Left lung (tissue), 10 donors: ENCODE data around the gene CAB39. TPM values are rescaled to one million over a fixed set of nuclear protein-coding genes. Genes with fewer than 3 reads are reported as not detected.

Source experiments
- ATAC-seq: fragments of 200-7000 bp; cut with Tn5 transposase; one replicate; pipeline ENCODE4 v1.9.1; 2020; ENCODE audit warnings: moderate library complexity
- DNase-seq, 4 donors: peaks; one replicate each; pipeline ENCODE4 v3.0.0-alpha.2; 2013 to 2020
- H3K27ac ChIP-seq, 2 donors: fragments of 200-600 bp; sonication (generic) in 1 of 2; one replicate each; pipeline versions ENCODE4 v1.5.0 to v1.8.0; 2020 to 2021
- H3K27me3 ChIP-seq, 2 donors: fragments of 200-600 bp; sonication (generic) in 1 of 2; one replicate each; pipeline versions ENCODE4 v1.5.0 to v1.8.0; 2020 to 2021
- H3K36me3 ChIP-seq, 2 donors: fragments of 200-600 bp; sonication (generic) in 1 of 2; one replicate each; pipeline versions ENCODE4 v1.5.0 to v1.8.0; 2020 to 2021
- H3K4me1 ChIP-seq, 2 donors: fragments of 200-600 bp; one replicate each; pipeline ENCODE4 v1.8.0; 2021
- H3K4me3 ChIP-seq, 2 donors: fragments of 200-600 bp; sonication (generic) in 1 of 2; one replicate each; pipeline versions ENCODE4 v1.5.0 to v1.8.0; 2020 to 2021; ENCODE audit warnings: mild to moderate bottlenecking in 1 of 2
- H3K9me3 ChIP-seq, 2 donors: fragments of 200-600 bp; sonication (generic) in 1 of 2; one replicate each; pipeline versions ENCODE4 v1.5.0 to v1.8.0; 2020 to 2021
- intact Hi-C, 2 donors: fragments of 100-400 bp; cut with DNase I; formaldehyde crosslinking; loops; one replicate each; pipeline versions ENCODE4 v1.11.2 to v1.14.2; 2022
- polyA plus RNA-seq, 6 donors: library from polyadenylated mRNA; unstranded; fragments of 120-200 nt; gene quantifications; one replicate each; pipeline ENCODE4 v1.2.1, GENCODE V29; 2013; ENCODE audit not compliant: insufficient read length in 6 of 6
- total RNA-seq, 2 donors: library from RNA; stranded (reverse); fragmentation: NEBNext Ultra II Directional; extraction: Animal tissue kit (Norgen Biotek cat#: 25700); gene quantifications; one replicate each; pipeline ENCODE4 v1.2.1, GENCODE V29; 2021
- TF ChIP-seq, protein P1 (sequence below), 2 donors: fragments of 200-600 bp; sonication (generic) in 1 of 2; IDR thresholded peaks; one replicate each; pipeline versions ENCODE4 v1.5.0 to v1.8.0; 2021; ENCODE audit warnings: antibody characterized with exemption in 2 of 2
- donor health status: DM: no; HTN: yes; CAD: no.
- donor health status: DM: no; HTN: no; CAD: no.

The CAB39 gene
- total and polyA plus RNA-seq, 8 donors, result 52.9 to 86.5 (median 63.3) TPM

DNA sequence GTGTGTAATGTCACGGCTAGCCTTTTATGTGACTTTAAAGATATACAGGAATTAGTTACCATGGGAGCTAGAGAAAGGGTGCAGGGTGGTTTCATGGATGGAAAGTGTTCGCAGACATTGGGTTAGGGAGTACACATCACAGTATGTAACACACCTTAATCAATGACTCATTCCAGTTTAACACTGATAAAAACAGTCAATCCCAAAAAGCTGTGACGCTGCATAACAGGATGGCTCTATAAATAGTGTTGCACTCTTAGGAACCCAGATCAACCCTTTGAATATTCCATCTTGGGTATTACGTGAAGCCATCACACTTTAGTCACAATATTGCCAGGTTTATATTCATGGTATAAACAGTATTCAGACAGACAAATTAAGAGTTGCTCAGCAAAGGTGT lies 33.6 kb downstream of the CAB39 start:
- peaks cover 0 to 23% of the 10 kb centered on the region in 2 donors for H3K36me3 ChIP-seq
- intact Hi-C loops, result no loop called here
- H3K4me3 ChIP-seq, result no peak overlapping the region
- peaks cover 0 to 26% of the 10 kb centered on the region in 2 donors for H3K4me1 ChIP-seq
- H3K27me3 ChIP-seq, result no peaks in the 10 kb centered on the region
- H3K9me3 ChIP-seq, result no peaks in the 10 kb centered on the region
- no peak for DNase-seq
- TF ChIP-seq, protein P1, sequence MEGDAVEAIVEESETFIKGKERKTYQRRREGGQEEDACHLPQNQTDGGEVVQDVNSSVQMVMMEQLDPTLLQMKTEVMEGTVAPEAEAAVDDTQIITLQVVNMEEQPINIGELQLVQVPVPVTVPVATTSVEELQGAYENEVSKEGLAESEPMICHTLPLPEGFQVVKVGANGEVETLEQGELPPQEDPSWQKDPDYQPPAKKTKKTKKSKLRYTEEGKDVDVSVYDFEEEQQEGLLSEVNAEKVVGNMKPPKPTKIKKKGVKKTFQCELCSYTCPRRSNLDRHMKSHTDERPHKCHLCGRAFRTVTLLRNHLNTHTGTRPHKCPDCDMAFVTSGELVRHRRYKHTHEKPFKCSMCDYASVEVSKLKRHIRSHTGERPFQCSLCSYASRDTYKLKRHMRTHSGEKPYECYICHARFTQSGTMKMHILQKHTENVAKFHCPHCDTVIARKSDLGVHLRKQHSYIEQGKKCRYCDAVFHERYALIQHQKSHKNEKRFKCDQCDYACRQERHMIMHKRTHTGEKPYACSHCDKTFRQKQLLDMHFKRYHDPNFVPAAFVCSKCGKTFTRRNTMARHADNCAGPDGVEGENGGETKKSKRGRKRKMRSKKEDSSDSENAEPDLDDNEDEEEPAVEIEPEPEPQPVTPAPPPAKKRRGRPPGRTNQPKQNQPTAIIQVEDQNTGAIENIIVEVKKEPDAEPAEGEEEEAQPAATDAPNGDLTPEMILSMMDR (IDR thresholded peaks at IDR 0.05), result no peak
- no peak for ATAC-seq
- H3K27ac ChIP-seq, result no peak overlapping the region

DNA sequence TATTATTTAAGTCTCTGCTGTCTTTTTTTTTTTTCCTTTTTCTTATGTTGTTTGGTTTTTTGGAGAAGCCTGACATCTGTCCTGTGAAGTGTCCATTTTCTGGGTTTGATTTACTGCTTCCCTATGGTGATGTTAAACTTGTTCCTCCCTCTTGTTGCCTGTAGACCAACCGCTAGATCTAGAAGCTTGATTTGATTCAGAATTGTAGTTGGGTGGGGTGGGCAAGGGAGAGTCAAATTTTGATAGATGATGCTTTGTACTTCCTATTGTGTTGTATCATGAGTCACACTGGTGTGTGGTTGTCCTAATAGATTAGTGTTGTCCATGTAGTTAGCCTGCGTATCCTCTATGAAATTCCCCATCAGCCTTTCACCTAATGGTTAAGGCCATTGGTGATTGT lies 35.4 kb downstream of the CAB39 start:
- no peak overlapping the region for H3K4me3 ChIP-seq
- H3K27ac ChIP-seq, result no peak overlapping the region
- intact Hi-C loops, result no loop called here
- peaks cover 0 to 21% of the 10 kb centered on the region in 2 donors for H3K36me3 ChIP-seq
- ATAC-seq (no peak), DNase-seq (no peak)
- TF ChIP-seq, protein P1 (IDR thresholded peaks at IDR 0.05), result no peak
- H3K27me3 ChIP-seq, result no peaks in the 10 kb centered on the region
- H3K4me1 ChIP-seq, result peaks cover 0 to 30% of the 10 kb centered on the region in 2 donors
- H3K9me3 ChIP-seq, result no peaks in the 10 kb centered on the region

DNA sequence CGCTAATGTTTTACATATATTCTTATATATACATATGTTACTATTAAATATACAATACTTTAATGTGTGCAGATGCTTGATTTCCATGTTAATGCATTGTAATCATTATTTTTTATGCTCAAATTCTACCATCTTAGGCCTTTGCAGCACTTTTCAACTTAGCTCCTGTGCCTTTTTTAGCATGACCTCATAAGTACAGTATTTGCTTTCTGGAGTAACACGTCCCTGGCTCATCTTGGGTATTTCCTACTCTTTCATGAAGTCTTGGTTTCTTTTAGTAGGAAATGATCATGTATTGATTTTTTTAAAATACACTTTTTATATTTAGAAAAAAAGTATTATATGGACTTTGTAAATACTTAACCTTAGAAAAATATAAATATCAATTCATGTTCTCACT lies 36.5 kb downstream of the CAB39 start:
- Histone ChIP-seq H3K4me1 (peaks cover 0 to 36% of the 10 kb centered on the region in 2 donors), H3K27me3 (no peaks in the 10 kb centered on the region), H3K27ac (no peak overlapping the region), H3K36me3 (peaks cover 0 to 17% of the 10 kb centered on the region in 2 donors), H3K9me3 (no peaks in the 10 kb centered on the region), H3K4me3 (no peak overlapping the region)
- ATAC-seq (no peak), DNase-seq (no peak)
- intact Hi-C loops, result no loop called here
- TF ChIP-seq, protein P1 (IDR thresholded peaks at IDR 0.05), result no peak

DNA sequence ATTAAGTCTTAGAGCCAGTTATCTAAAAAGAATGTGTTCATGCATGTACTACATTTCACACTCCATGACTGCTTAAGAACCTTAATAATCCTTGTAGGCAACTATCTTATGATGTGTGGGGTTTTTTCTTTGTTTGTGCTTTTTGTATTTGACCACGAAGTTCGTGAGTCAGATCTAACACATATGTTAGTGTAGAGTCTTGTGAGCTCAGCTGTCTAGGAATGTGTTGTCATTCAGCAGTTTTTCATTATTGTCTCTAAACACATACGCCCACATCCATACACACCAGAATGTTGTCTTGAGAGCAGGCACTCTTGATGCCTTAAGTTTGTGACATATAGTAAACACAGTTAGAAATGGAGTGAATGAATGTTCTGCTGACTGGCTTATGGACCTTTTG lies 38.4 kb downstream of the CAB39 start:
- H3K4me1 ChIP-seq, result peaks cover 0 to 39% of the 10 kb centered on the region in 2 donors
- peak; percentile 49 for ATAC-seq
- DNase-seq, result no peak
- no peak overlapping the region for H3K27ac ChIP-seq
- H3K4me3 ChIP-seq, result no peak overlapping the region
- intact Hi-C loops, result no loop called here
- no peaks in the 10 kb centered on the region for H3K9me3 ChIP-seq
- TF ChIP-seq, protein P1 (IDR thresholded peaks at IDR 0.05), result no peak
- H3K36me3 ChIP-seq, result peaks cover 0 to 4% of the 10 kb centered on the region in 2 donors
- no peaks in the 10 kb centered on the region for H3K27me3 ChIP-seq

DNA sequence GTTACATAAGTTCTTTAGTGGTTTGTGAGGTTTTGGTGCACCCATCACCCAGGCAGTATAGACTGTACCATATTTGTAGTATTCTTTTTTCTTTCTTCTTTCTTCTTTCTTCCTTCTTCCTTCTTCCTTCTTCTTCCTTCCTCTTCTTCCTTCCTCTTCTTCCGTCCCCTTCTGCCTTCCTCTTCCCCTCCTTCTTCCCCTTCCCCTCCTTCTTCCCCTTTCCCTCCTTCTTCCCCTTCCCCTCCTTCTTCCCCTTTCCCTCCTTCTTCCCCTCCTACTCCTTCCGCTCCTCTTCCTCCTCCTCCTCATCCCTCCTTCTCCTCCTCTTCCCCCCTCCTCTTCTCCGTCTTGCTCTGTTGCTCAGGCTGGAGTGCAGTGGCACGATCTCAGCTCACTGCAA lies 41.6 kb downstream of the CAB39 start:
- intact Hi-C loops, result no loop called here
- H3K4me3 ChIP-seq, result no peak overlapping the region
- no peaks in the 10 kb centered on the region for H3K36me3 ChIP-seq
- DNase-seq, result no peak
- peaks cover 14 to 61% of the 10 kb centered on the region in 2 donors for H3K4me1 ChIP-seq
- no peaks in the 10 kb centered on the region for H3K27me3 ChIP-seq
- H3K9me3 ChIP-seq, result no peaks in the 10 kb centered on the region
- TF ChIP-seq, protein P1 (IDR thresholded peaks at IDR 0.05), result no peak
- peak overlapping the region in 1 of 2 donors; percentile 45 for H3K27ac ChIP-seq
- ATAC-seq, result no peak
